NCI-H187 treated with DMSO at 0.1 percent for 48 hours (cell line): ENCODE measurements around the gene ZIC2.
"Not testable (repeated sequence)": the region's sequence is repeated elsewhere in the genome, so short reads cannot be mapped to it uniquely, and the experiment has no call there.

ENCODE experiments used
- DNase-seq: peaks from one replicate; lab custom pipeline; 2025; lab: John Stamatoyannopoulos, UW

Gene ZIC2

GRCh38 chr13:100014621-100015020, 33.0 kb downstream of the ZIC2 start:
- DNase-seq: no peak

- DNase-seq: no peak
These were observed 38.3 kb downstream of the ZIC2 start for GRCh38 chr13:100019780-100020356.

GRCh38 chr13:100022798-100023197, 41.2 kb downstream of the ZIC2 start:
- DNase-seq: no peak

- no peak for DNase-seq
These were observed 42.4 kb downstream of the ZIC2 start for GRCh38 chr13:100024023-100024422.

GRCh38 chr13:100029933-100030332, 48.3 kb downstream of the ZIC2 start:
- DNase-seq: no peak

- not testable (repeated sequence) for DNase-seq
These were observed 51.1 kb downstream of the ZIC2 start for GRCh38 chr13:100032642-100033041.

GRCh38 chr13:100035936-100036335, 54.4 kb downstream of the ZIC2 start:
- DNase-seq: no peak
